Activated B cell treated with CpG ODN at 0.5 μM for 24 hours (primary cell): ENCODE measurements around the gene VPS54. TPM values are rescaled to one million over a fixed set of nuclear protein-coding genes. Genes with fewer than 3 reads are reported as not detected.

Source experiments
- ATAC-seq: fragments of 200-7000 bp; cut with Tn5 transposase; one replicate; pipeline ENCODE4 v1.10.0; 2021; ENCODE audit warnings: low read depth, mild to moderate bottlenecking, moderate library complexity
- CTCF ChIA-PET: fragments of 350-600 bp; sonication (Branson Sonifier 250); formaldehyde crosslinking; loops from one replicate; lab custom pipeline; 2021; ENCODE audit warnings: antibody characterized with exemption; lab: Charles Lee
- POLR2A ChIA-PET: fragments of 350-600 bp; sonication (Branson Sonifier 250); formaldehyde crosslinking; loops from one replicate; lab custom pipeline; 2021; ENCODE audit warnings: antibody characterized with exemption; lab: Charles Lee
- DNase-seq: peaks from one replicate; pipeline ENCODE4 v3.0.0; 2022
- H3K27ac Mint-ChIP-seq: one replicate; pipeline ENCODE4 v1.8.0; 2020; ENCODE audit warnings: mixed read lengths
- H3K27me3 Mint-ChIP-seq: one replicate; pipeline ENCODE4 v1.8.0; 2021; ENCODE audit warnings: mixed read lengths
- H3K36me3 Mint-ChIP-seq: one replicate; pipeline ENCODE4 v1.8.0; 2021; ENCODE audit warnings: low read depth, mixed read lengths
- H3K4me1 Mint-ChIP-seq: one replicate; pipeline ENCODE4 v1.8.0; 2021; ENCODE audit warnings: mixed read lengths
- H3K4me3 Mint-ChIP-seq: one replicate; pipeline ENCODE4 v1.8.0; 2020; ENCODE audit warnings: mild to moderate bottlenecking, mixed read lengths
- H3K9me3 Mint-ChIP-seq: one replicate; pipeline ENCODE4 v1.8.0; 2020; ENCODE audit warnings: mixed read lengths
- intact Hi-C: fragments of 100-400 bp; cut with micrococcal nuclease; formaldehyde crosslinking; loops from one replicate; pipeline ENCODE4 v1.15.1; 2024
- total RNA-seq: library from RNA; stranded (reverse); gene quantifications from 2 replicates; pipeline ENCODE4 v1.2.3, GENCODE V29; 2022
- TF ChIP-seq, protein P1 (sequence below): fragments of 200-600 bp; IDR thresholded peaks from one replicate; pipeline ENCODE4 v1.8.0; 2022; ENCODE audit warnings: antibody characterized with exemption, mild to moderate bottlenecking

The VPS54 gene
- total RNA-seq, 1 donor from 2014 or later: 13.1 TPM

DNA sequence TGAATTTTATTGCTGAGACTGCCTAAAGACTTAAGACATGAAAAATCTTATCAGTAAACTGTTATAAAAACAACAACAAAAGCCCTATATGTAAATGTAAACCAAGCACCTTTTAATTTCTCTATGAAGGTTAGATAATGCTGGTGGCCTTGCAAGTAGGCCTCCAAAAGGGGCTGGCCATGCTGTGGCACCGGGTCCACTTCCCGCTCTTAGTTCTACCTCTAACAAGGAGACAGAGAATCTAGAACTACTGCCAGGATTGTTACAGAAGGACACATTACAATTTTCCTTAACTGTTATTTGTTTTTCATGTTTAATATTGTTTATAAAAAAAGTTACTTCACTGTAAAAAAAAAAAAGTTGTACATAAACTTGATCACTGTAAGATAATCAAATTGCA is 128.6 kb downstream of the VPS54 start:
- Mint-ChIP-seq H3K4me3 (no peak overlapping the region), H3K9me3 (no peaks in the 10 kb centered on the region), H3K4me1 (no peaks in the 10 kb centered on the region), H3K27me3 (no peaks in the 10 kb centered on the region), H3K27ac (no peak overlapping the region), H3K36me3 (peaks cover 81% of the 10 kb centered on the region)
- TF ChIP-seq, protein P1, sequence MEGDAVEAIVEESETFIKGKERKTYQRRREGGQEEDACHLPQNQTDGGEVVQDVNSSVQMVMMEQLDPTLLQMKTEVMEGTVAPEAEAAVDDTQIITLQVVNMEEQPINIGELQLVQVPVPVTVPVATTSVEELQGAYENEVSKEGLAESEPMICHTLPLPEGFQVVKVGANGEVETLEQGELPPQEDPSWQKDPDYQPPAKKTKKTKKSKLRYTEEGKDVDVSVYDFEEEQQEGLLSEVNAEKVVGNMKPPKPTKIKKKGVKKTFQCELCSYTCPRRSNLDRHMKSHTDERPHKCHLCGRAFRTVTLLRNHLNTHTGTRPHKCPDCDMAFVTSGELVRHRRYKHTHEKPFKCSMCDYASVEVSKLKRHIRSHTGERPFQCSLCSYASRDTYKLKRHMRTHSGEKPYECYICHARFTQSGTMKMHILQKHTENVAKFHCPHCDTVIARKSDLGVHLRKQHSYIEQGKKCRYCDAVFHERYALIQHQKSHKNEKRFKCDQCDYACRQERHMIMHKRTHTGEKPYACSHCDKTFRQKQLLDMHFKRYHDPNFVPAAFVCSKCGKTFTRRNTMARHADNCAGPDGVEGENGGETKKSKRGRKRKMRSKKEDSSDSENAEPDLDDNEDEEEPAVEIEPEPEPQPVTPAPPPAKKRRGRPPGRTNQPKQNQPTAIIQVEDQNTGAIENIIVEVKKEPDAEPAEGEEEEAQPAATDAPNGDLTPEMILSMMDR: no peak
- intact Hi-C loops: no loop called here
- POLR2A ChIA-PET: interaction anchor here (0.6 kb wide), 1 partner anchor 8 kb away, joined by 3 read pairs; no protein-coding TSS in a partner anchor
- no peak for ATAC-seq
- DNase-seq: no peak
- CTCF ChIA-PET: interaction anchor here (0.9 kb wide), 1 partner anchor 29 kb away, joined by 3 read pairs; no protein-coding TSS in a partner anchor

DNA sequence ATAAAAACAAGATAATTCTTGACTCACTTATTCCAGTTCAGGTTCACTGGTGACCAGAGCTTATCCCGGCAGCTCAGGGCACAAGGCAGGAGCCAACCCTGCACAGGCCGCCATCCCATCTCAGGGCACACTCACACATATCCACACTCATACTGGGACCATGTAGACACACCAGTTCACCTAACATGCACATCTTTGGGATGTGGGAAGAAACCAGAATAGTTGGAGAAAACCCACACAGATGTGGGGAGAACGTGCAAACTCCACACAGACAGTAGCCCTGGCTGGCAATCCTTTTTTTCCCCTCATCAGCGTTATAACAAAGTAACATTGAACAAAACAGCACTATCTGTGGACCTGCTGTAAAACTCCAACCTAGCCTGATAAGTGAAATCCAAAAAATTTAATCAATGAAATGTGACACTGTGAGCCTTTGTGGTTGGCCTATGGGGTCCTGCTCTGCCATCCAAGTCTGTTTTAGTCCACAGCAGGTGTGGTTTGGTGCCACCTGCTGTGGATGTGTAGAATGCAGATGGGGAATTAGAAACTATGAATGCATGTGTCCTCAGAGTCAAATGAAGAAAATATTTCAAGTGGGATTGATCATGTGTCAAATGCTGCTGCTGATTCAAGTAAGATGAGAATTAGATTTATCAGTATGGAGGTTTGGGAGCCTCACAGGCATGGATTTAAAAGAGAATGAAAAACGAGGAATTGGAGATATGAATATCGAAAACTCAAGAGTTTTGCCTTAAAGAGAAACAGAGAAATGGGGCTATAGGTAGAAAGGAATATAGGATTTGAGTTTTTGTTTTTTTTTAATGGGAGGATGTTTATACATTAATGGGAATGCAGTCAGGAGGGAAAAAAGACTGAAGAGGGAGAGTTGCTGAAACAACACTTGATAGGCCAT is 130.5 kb downstream of the VPS54 start:
- no peaks in the 10 kb centered on the region for H3K9me3 Mint-ChIP-seq
- H3K4me3 Mint-ChIP-seq: no peak overlapping the region
- TF ChIP-seq, protein P1: no peak
- CTCF ChIA-PET: interaction anchor here (1.1 kb wide), 1 partner anchor 27 kb away, joined by 4 read pairs; no protein-coding TSS in a partner anchor
- no peaks in the 10 kb centered on the region for H3K27me3 Mint-ChIP-seq
- intact Hi-C loops: loop anchor here (1.0 to 2.0 kb wide), 2 partner anchors 48 to 196 kb away; partner anchors contain the start of gene UGP2
- no peak overlapping the region for H3K27ac Mint-ChIP-seq
- POLR2A ChIA-PET: no interaction called here
- H3K4me1 Mint-ChIP-seq: no peaks in the 10 kb centered on the region
- DNase-seq: no peak
- H3K36me3 Mint-ChIP-seq: peaks cover 82% of the 10 kb centered on the region
- peak; percentile 69 for ATAC-seq

DNA sequence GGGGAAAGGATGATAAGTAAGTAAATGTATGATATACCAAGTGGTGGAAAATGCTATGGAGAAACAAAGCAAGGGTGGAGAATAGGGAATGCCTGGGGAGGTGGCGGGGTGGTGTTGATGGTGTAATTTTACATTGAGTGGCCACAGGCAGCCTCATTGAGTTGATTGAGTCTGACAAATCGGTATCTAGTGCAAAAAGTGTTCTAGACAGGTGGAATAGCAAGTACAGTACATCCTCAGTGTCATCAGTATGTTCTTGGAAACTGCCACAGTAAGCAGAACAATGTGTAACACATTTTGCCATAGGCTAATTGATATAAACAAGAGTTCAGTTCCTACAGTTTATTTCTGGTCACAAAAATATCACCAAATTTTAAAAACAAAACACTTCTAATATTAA is 131.2 kb downstream of the VPS54 start:
- POLR2A ChIA-PET: no interaction called here
- no peak overlapping the region for H3K27ac Mint-ChIP-seq
- H3K36me3 Mint-ChIP-seq: peaks cover 82% of the 10 kb centered on the region
- H3K27me3 Mint-ChIP-seq: no peaks in the 10 kb centered on the region
- ATAC-seq: no peak
- intact Hi-C loops: loop anchor here (1.0 to 2.0 kb wide), 2 partner anchors 47 to 196 kb away; partner anchors contain the start of gene UGP2
- no peaks in the 10 kb centered on the region for H3K4me1 Mint-ChIP-seq
- H3K4me3 Mint-ChIP-seq: no peak overlapping the region
- H3K9me3 Mint-ChIP-seq: no peaks in the 10 kb centered on the region
- CTCF ChIA-PET: interaction anchor here (1.1 kb wide), 1 partner anchor 27 kb away, joined by 4 read pairs; no protein-coding TSS in a partner anchor
- DNase-seq: no peak
- TF ChIP-seq, protein P1: no peak

DNA sequence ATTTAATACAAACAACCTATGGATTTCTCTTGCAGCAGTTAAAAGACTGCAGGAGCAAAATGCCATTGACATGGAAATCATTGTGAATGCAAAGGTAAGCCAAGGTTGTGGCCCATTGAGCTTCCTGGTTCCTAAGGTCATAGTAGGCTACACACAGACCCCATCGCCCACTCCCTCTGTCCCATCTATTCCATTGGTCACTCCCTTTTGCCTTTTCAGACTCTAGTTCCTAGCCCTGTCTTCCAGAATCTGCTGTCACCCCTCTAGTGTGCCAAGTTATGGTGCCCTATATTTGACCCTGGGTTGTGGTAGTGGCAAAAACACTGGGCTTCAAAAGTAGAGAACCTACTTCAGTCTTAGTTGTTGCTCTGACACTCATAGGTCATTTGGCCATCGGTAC is 132.8 kb downstream of the VPS54 start:
- ATAC-seq (no peak), DNase-seq (no peak)
- H3K36me3 Mint-ChIP-seq: peaks cover 82% of the 10 kb centered on the region
- H3K4me1 Mint-ChIP-seq: no peaks in the 10 kb centered on the region
- H3K9me3 Mint-ChIP-seq: no peaks in the 10 kb centered on the region
- no peak overlapping the region for H3K4me3 Mint-ChIP-seq
- CTCF ChIA-PET: interaction anchor here (0.7 kb wide), 1 partner anchor 227 kb away, joined by 3 read pairs; no protein-coding TSS in a partner anchor
- POLR2A ChIA-PET: no interaction called here
- no peaks in the 10 kb centered on the region for H3K27me3 Mint-ChIP-seq
- TF ChIP-seq, protein P1: no peak
- intact Hi-C loops: no loop called here
- no peak overlapping the region for H3K27ac Mint-ChIP-seq
